GM12892 (cell line): ENCODE measurements around the gene SUGCT.

Source experiments
- POLR2A ChIP-seq: IDR thresholded peaks from 2 replicates; pipeline ENCODE4 v1.6.1; 2011; ENCODE audit warnings: low read depth, low read length, control low read depth
- POLR2AphosphoS5 ChIP-seq: IDR thresholded peaks from 2 replicates; pipeline ENCODE4 v1.6.1; 2011; ENCODE audit warnings: low read depth, low read length, control low read depth

DNA sequence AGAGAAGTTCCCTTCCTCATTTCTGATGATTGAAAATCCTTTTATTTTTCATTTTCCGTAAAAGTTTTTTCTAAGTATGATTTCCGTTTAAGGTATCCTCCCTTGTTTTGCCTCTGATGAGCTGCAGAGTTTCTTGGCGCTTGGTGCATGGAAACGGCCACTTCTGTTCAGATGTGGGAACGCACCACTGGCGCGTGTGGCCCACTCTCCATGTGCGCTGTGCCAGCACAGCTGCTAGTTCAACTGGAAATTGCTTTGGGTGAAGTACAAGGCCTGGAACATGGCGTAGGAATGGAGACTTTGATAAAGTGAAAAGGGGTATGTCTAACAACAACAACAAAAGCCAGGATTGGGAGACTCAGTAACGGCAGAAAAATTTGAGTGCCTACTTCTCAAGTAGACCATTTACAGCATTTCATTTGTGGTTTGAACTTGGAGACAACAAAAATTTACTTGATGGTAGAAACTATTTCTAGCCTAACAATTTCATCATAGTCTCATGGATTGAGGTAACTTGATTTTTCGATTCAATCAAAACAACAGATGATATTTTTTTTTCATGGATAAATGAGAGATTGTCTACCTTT lies 364.2 kb downstream of the SUGCT start:
- TF ChIP-seq POLR2A: no peak
- no peak for TF ChIP-seq POLR2AphosphoS5
